Suprapubic skin (tissue), 4 donors: Measurements from ENCODE around the gene TPSB2. TPM values are rescaled to one million over a fixed set of nuclear protein-coding genes. Genes with fewer than 3 reads are reported as not detected.
A peak's percentile ranks its signal among the peaks of the same experiment; 100 is the strongest.
"Not testable (repeated sequence)": the region's sequence is repeated elsewhere in the genome, so short reads cannot be mapped to it uniquely, and the experiment has no call there.

Source experiments
- DNase-seq, 2 donors: peaks; one replicate each; pipeline ENCODE4 v3.0.0-alpha.2; 2019; ENCODE audit warnings: low spot score in 2 of 2
- H3K27ac ChIP-seq: fragments of 200-600 bp; sonication (generic); one replicate; pipeline ENCODE4 v1.5.1; 2019
- H3K27me3 ChIP-seq: fragments of 200-600 bp; sonication (generic); one replicate; pipeline ENCODE4 v1.5.1; 2019
- H3K36me3 ChIP-seq: fragments of 200-600 bp; sonication (generic); one replicate; pipeline ENCODE4 v1.5.1; 2019
- H3K4me1 ChIP-seq: fragments of 200-600 bp; sonication (generic); one replicate; pipeline ENCODE4 v1.5.1; 2019
- H3K4me3 ChIP-seq: fragments of 200-600 bp; sonication (generic); one replicate; pipeline ENCODE4 v1.5.1; 2019; ENCODE audit warnings: mild to moderate bottlenecking
- H3K9me3 ChIP-seq: fragments of 200-600 bp; sonication (generic); one replicate; pipeline ENCODE4 v1.5.1; 2019
- EP300 ChIP-seq: sonication (generic); formaldehyde crosslinking; IDR thresholded peaks from one replicate; pipeline ENCODE4 v1.6.1; 2017; ENCODE audit warnings: antibody characterized with exemption
- POLR2A ChIP-seq, 2 donors: fragments of 450-650 bp; IDR thresholded peaks; one replicate each; pipeline ENCODE4 v1.6.1; 2017; ENCODE audit warnings: antibody characterized with exemption in 2 of 2, mild to moderate bottlenecking in 2 of 2, moderate library complexity in 2 of 2
- POLR2AphosphoS5 ChIP-seq, 3 donors: sonication (generic); formaldehyde crosslinking; IDR thresholded peaks; one replicate each; pipeline ENCODE4 v1.6.1; 2017; ENCODE audit warnings: antibody characterized with exemption in 3 of 3
- WGBS: methylation state at CpG from one replicate; pipeline ENCODE4 v1.1.5; 2018; 5-methylcytosine and 5-hydroxymethylcytosine counted together
- total RNA-seq, 4 donors: library from RNA; depleted of rRNA; stranded (reverse); fragments of >200 nt; gene quantifications; one replicate each; pipeline ENCODE4 v1.1.0, GENCODE V29; 2016
- TF ChIP-seq, protein P1 (sequence below), 2 donors: fragments of 200-600 bp in 1 of 2; fragments of 450-650 bp in 1 of 2; sonication (generic) in 1 of 2; IDR thresholded peaks; one replicate each; pipeline ENCODE4 v1.5.1; 2016 to 2019; ENCODE audit warnings: antibody characterized with exemption in 2 of 2, mild to moderate bottlenecking in 1 of 2, moderate library complexity in 1 of 2

TPSB2 gene
- total RNA-seq, 4 donors from 2014 or later = 13.0 to 36.9 (median 22.5) TPM

DNA sequence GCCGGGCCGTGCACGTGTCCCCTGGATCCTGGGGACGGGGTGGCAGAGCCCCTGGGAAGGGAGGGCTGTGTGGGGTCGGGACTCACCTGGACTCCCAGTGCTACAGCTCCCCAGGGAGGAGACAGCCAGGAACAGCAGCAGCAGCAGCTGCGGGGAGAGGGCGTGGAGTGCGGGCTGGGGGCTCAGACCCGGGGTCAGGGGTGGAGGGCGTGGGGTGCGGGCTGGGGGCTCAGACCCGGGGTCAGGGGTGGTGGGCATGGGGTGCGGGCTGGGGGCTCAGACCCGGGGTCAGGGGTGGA lies 46.5 kb upstream of the TPSB2 start:
- Histone ChIP-seq H3K4me1 (no peaks in the 10 kb centered on the region), H3K9me3 (no peaks in the 10 kb centered on the region), H3K27me3 (peaks cover 75% of the 10 kb centered on the region), H3K4me3 (no peak overlapping the region), H3K36me3 (no peaks in the 10 kb centered on the region), H3K27ac (no peak overlapping the region)
- TF ChIP-seq, protein P1, sequence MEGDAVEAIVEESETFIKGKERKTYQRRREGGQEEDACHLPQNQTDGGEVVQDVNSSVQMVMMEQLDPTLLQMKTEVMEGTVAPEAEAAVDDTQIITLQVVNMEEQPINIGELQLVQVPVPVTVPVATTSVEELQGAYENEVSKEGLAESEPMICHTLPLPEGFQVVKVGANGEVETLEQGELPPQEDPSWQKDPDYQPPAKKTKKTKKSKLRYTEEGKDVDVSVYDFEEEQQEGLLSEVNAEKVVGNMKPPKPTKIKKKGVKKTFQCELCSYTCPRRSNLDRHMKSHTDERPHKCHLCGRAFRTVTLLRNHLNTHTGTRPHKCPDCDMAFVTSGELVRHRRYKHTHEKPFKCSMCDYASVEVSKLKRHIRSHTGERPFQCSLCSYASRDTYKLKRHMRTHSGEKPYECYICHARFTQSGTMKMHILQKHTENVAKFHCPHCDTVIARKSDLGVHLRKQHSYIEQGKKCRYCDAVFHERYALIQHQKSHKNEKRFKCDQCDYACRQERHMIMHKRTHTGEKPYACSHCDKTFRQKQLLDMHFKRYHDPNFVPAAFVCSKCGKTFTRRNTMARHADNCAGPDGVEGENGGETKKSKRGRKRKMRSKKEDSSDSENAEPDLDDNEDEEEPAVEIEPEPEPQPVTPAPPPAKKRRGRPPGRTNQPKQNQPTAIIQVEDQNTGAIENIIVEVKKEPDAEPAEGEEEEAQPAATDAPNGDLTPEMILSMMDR (IDR thresholded peaks at IDR 0.05) = no peak
- 67% methylated on average over 9 of the region's 14 CpGs for WGBS
- DNase-seq = peak in 1 of 2 donors; percentile 48

DNA sequence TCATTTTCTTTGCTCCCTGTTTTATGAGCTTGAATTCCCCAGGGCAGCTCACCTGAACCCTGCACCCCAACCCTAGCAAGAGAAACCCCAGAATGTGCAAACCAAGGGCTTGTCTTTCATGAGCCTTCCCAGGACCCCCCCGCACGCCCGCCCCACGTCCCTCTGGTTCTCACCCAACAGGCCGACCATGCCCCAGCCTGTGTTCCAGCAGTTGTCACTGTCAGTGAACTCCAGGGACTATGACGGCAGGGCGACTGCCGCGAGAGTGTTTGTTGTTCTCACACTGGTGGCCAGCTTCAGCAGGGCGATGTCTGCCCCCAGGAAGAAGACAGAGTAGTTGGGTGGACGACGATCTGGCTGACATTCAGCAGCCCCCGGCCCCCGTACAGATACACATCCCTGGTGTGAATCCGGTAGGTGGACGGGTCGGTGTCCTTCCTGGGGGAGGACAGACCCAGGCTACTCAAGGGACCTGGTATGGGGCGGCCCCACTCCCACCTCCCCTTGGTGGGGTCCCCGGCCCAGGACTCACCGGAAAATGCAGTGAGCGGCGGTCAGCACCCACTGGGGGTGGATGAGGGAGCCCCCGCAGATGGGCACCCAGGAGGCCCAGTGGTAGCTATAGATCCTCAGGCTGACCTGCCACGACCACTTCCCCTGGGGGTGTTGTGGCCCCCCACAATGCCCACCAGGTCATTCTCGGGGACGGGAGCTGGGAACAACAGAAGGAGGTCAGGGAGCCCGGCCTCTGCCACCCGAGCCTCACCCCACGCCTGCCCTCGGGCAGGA lies 46.0 kb upstream of the TPSB2 start:
- H3K36me3 ChIP-seq = no peaks in the 10 kb centered on the region
- no peaks in the 10 kb centered on the region for H3K9me3 ChIP-seq
- no peaks in the 10 kb centered on the region for H3K4me1 ChIP-seq
- WGBS = 72% methylated on average over 14 of the region's 30 CpGs
- DNase-seq = peak in 1 of 2 donors; percentile 52
- TF ChIP-seq EP300 (no peak), POLR2AphosphoS5 (IDR thresholded peaks at IDR 0.05) (no peak), POLR2A (IDR thresholded peaks at IDR 0.05) (no peak)
- TF ChIP-seq, protein P1 (IDR thresholded peaks at IDR 0.05) = no peak
- no peak overlapping the region for H3K27ac ChIP-seq
- H3K27me3 ChIP-seq = peaks cover 75% of the 10 kb centered on the region
- H3K4me3 ChIP-seq = no peak overlapping the region

DNA sequence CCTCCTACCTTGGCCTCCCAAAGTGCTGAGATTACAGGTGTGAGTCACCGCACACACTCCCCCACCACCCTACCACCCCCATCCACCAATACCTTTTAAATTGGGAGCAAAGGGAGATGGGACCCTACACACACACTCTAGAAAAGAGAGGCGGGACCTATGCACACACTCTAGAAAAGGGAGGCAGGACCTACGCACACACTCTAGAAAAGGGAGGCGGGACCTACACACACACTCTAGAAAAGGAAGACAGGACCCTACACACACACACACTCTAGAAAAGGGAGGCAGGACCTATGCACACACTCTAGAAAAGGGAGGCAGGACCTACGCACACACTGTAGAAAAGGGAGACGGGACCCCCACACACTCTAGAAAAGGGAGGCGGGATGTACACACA lies 44.8 kb upstream of the TPSB2 start:
- H3K4me3 ChIP-seq = no peak overlapping the region
- 96% methylated on average over 7 of the region's 7 CpGs for WGBS
- H3K36me3 ChIP-seq = no peaks in the 10 kb centered on the region
- H3K27ac ChIP-seq = no peak overlapping the region
- no peaks in the 10 kb centered on the region for H3K9me3 ChIP-seq
- TF ChIP-seq POLR2A (IDR thresholded peaks at IDR 0.05) = no peak
- TF ChIP-seq EP300 = no peak
- TF ChIP-seq, protein P1 (IDR thresholded peaks at IDR 0.05) = no peak
- no peak for TF ChIP-seq POLR2AphosphoS5 (IDR thresholded peaks at IDR 0.05)
- no peak for DNase-seq
- H3K4me1 ChIP-seq = no peaks in the 10 kb centered on the region
- H3K27me3 ChIP-seq = peaks cover 67% of the 10 kb centered on the region

DNA sequence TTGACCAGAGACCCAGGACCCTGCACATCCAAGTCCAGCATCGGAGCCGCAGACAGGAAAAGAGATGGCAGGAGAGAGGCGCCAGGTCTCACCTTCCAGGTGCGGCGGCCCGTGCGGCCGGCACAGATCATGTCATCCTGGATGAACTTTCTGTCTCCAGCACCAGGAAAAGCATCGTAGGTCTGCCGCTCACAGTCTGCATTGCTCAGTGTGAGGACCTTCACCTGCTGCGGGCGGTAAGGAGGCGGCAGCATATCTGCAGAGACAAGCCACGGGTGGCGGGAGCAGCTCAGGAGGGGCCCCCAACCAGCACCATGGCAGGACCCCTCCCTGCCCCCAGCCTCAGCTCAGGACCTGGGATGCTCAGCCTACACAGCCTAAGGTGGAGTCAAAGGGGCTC lies 43.8 kb upstream of the TPSB2 start:
- Histone ChIP-seq H3K9me3 (no peaks in the 10 kb centered on the region), H3K27me3 (peaks cover 61% of the 10 kb centered on the region), H3K36me3 (no peaks in the 10 kb centered on the region), H3K4me3 (no peak overlapping the region), H3K27ac (no peak overlapping the region), H3K4me1 (no peaks in the 10 kb centered on the region)
- no peak for TF ChIP-seq POLR2AphosphoS5 (IDR thresholded peaks at IDR 0.05)
- TF ChIP-seq EP300 = no peak
- TF ChIP-seq POLR2A (IDR thresholded peaks at IDR 0.05) = no peak
- TF ChIP-seq, protein P1 (IDR thresholded peaks at IDR 0.05) = no peak
- WGBS = 70% methylated on average over 14 of the region's 15 CpGs
- peak in 1 of 2 donors; percentile 52 for DNase-seq

DNA sequence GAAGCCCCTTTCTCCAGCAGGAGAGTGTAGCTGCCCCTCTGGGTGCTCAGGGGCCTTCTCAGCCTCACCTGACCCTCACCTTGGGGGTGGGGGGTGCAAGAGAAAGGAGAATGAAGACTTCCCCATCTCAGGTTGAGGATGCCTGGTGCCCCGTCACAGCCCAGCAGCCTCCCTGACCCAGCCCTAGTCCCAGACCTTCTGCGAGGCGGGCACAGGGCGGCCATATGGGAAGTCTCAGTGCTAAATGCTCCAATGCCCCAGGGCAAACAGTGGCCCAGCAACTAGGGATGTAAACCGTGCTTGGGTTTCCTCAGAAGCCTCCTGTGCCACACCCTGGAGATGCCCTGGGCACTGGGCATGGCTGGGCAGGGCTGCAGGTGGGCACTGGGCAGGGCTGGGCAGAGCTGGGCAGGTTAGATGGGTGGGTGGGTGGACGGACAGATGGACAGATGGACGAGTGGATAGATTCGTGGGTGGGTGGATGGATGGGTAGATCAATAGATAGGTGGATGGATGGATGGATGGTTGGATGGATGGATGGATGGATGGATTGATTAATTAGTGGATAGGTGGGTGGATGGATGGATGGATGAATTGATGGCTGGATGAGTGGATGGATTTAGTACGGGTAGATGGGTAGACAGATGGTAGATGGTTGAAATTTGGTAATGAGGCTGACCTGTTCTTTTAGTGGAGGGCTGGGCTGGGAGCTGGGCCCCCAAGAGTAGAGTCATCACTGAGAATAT lies 42.6 kb upstream of the TPSB2 start:
- no peaks in the 10 kb centered on the region for H3K4me1 ChIP-seq
- no peaks in the 10 kb centered on the region for H3K9me3 ChIP-seq
- TF ChIP-seq EP300 (no peak), POLR2A (IDR thresholded peaks at IDR 0.05) (no peak), POLR2AphosphoS5 (IDR thresholded peaks at IDR 0.05) (no peak)
- TF ChIP-seq, protein P1 (IDR thresholded peaks at IDR 0.05) = no peak
- H3K27ac ChIP-seq = no peak overlapping the region
- DNase-seq = peak in 1 of 2 donors; percentile 51
- no peaks in the 10 kb centered on the region for H3K36me3 ChIP-seq
- peaks cover 49% of the 10 kb centered on the region for H3K27me3 ChIP-seq
- H3K4me3 ChIP-seq = no peak overlapping the region
- WGBS = 55% methylated on average over 6 of the region's 9 CpGs

DNA sequence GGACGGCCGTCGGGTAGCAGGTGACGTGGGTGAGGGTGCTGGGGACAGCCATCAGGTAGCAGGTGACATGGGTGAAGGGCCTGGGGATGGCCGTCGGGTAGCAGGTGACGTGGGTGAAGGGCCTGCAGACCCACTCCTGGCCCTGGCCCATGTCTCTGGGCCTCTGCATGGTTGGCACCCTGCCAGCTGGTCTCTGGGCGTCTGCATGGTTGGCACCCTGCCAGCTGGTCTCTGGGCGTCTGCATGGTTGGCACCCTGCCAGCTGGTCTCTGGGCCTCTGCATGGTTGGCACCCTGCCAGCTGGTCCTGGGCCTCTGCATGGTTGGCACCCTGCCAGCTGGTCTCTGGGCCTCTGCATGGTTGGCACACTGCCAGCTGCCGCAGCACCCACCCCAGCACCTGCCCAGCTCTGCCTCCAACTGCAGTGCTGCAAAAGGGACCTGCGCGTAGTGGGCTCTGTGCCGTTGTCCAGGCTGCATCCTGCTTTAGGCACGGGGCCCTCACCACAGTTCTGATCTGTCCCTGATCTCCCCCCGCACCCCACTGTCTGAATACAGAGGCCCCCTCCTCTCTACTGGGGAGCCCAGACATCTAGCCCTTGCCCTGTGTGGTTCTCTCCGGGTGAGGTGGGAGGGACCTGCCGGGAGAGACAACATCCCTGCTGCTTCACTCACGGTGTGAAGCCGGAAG lies 41.9 kb upstream of the TPSB2 start:
- H3K27me3 ChIP-seq = peaks cover 45% of the 10 kb centered on the region

More for the DNA sequence above, 41.9 kb upstream of the TPSB2 start:
- H3K36me3 ChIP-seq, H3K4me1 ChIP-seq, H3K27ac ChIP-seq, H3K9me3 ChIP-seq, H3K4me3 ChIP-seq: not testable (repeated sequence)
- WGBS = 28% methylated on average over 12 of the region's 19 CpGs
- peak in 1 of 2 donors; percentile 67 for DNase-seq
